OCI-LY3 (cell line): ENCODE results near the gene LEMD2.

ENCODE experiments used
- CTCF ChIP-seq: fragments of 200-600, 300-600 bp; sonication (generic); IDR thresholded peaks from 2 replicates; pipeline ENCODE4 v1.5.1; 2014; ENCODE audit warnings: antibody characterized with exemption, low read length, low read depth
- EZH2phosphoT487 ChIP-seq: fragments of 200-600 bp; shearing (Covaris generic); IDR thresholded peaks from 2 replicates; pipeline ENCODE4 v1.6.1; 2018; ENCODE audit warnings: antibody characterized with exemption, mixed run types, low read depth

- TF ChIP-seq CTCF (no peak), EZH2phosphoT487 (no peak)
These were observed 11.5 kb upstream of the LEMD2 start for GRCh38 chr6:33800248-33800969.
